ENCODE data around the gene FPR2. TPM values are rescaled to one million over a fixed set of nuclear protein-coding genes. Genes with fewer than 3 reads are reported as not detected.

The FPR2 gene
- total and polyA plus RNA-seq, 9 of the 15 experiments (the other 6 are each of a cell fraction or from before 2014, with no cell fraction given) = 0.03 to 0.15 (median 0.07) TPM; not detected in 6

DNA sequence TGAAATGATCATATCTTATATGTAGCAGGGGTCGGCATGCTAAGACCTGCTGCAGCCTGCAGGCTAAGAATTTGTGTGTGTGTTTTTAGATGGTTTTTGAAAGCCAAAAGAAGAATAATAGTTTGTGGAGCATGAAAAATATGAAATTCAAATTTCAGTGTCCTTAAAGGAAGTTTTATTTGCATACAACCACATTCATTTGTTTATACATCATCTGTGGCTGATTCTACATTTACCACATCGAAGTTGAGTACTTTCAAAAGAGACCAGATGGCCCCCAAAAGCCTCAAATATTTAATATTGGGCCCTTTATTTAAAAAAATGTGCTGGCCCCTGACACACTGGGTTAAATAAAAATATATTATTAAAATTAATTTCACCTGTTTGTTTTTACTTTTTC lies 38.5 kb upstream of the FPR2 start (continued):
- TF ChIP-seq, protein P1, sequence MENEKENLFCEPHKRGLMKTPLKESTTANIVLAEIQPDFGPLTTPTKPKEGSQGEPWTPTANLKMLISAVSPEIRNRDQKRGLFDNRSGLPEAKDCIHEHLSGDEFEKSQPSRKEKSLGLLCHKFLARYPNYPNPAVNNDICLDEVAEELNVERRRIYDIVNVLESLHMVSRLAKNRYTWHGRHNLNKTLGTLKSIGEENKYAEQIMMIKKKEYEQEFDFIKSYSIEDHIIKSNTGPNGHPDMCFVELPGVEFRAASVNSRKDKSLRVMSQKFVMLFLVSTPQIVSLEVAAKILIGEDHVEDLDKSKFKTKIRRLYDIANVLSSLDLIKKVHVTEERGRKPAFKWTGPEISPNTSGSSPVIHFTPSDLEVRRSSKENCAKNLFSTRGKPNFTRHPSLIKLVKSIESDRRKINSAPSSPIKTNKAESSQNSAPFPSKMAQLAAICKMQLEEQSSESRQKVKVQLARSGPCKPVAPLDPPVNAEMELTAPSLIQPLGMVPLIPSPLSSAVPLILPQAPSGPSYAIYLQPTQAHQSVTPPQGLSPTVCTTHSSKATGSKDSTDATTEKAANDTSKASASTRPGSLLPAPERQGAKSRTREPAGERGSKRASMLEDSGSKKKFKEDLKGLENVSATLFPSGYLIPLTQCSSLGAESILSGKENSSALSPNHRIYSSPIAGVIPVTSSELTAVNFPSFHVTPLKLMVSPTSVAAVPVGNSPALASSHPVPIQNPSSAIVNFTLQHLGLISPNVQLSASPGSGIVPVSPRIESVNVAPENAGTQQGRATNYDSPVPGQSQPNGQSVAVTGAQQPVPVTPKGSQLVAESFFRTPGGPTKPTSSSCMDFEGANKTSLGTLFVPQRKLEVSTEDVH (IDR thresholded peaks at IDR 0.05; ENCODE audit: low read depth, partially characterized antibody) = no peak
- TF ChIP-seq ZNF778 (CRISPR knock-in tag; IDR thresholded peaks at IDR 0.05) = no peak
- TF ChIP-seq TCF7 (IDR thresholded peaks at IDR 0.05; ENCODE audit: borderline replicate concordance) = no peak
- no peak for TF ChIP-seq ZNF780A (CRISPR knock-in tag; IDR thresholded peaks at IDR 0.05)
- TF ChIP-seq RNF2 (IDR thresholded peaks at IDR 0.05) = no peak
- TF ChIP-seq, protein P2, sequence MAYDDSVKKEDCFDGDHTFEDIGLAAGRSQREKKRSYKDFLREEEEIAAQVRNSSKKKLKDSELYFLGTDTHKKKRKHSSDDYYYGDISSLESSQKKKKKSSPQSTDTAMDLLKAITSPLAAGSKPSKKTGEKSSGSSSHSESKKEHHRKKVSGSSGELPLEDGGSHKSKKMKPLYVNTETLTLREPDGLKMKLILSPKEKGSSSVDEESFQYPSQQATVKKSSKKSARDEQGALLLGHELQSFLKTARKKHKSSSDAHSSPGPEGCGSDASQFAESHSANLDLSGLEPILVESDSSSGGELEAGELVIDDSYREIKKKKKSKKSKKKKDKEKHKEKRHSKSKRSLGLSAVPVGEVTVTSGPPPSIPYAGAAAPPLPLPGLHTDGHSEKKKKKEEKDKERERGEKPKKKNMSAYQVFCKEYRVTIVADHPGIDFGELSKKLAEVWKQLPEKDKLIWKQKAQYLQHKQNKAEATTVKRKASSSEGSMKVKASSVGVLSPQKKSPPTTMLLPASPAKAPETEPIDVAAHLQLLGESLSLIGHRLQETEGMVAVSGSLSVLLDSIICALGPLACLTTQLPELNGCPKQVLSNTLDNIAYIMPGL (CRISPR knock-in tag; IDR thresholded peaks at IDR 0.05) = no peak
- TF ChIP-seq NFRKB (IDR thresholded peaks at IDR 0.05; ENCODE audit: low read depth) = no peak
- TF ChIP-seq, protein P3, sequence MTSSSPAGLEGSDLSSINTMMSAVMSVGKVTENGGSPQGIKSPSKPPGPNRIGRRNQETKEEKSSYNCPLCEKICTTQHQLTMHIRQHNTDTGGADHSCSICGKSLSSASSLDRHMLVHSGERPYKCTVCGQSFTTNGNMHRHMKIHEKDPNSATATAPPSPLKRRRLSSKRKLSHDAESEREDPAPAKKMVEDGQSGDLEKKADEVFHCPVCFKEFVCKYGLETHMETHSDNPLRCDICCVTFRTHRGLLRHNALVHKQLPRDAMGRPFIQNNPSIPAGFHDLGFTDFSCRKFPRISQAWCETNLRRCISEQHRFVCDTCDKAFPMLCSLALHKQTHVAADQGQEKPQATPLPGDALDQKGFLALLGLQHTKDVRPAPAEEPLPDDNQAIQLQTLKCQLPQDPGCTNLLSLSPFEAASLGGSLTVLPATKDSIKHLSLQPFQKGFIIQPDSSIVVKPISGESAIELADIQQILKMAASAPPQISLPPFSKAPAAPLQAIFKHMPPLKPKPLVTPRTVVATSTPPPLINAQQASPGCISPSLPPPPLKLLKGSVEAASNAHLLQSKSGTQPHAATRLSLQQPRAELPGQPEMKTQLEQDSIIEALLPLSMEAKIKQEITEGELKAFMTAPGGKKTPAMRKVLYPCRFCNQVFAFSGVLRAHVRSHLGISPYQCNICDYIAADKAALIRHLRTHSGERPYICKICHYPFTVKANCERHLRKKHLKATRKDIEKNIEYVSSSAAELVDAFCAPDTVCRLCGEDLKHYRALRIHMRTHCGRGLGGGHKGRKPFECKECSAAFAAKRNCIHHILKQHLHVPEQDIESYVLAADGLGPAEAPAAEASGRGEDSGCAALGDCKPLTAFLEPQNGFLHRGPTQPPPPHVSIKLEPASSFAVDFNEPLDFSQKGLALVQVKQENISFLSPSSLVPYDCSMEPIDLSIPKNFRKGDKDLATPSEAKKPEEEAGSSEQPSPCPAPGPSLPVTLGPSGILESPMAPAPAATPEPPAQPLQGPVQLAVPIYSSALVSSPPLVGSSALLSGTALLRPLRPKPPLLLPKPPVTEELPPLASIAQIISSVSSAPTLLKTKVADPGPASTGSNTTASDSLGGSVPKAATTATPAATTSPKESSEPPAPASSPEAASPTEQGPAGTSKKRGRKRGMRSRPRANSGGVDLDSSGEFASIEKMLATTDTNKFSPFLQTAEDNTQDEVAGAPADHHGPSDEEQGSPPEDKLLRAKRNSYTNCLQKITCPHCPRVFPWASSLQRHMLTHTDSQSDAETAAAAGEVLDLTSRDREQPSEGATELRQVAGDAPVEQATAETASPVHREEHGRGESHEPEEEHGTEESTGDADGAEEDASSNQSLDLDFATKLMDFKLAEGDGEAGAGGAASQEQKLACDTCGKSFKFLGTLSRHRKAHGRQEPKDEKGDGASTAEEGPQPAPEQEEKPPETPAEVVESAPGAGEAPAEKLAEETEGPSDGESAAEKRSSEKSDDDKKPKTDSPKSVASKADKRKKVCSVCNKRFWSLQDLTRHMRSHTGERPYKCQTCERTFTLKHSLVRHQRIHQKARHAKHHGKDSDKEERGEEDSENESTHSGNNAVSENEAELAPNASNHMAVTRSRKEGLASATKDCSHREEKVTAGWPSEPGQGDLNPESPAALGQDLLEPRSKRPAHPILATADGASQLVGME (CRISPR knock-in tag; IDR thresholded peaks at IDR 0.05) = no peak
- TF ChIP-seq ZKSCAN3 (CRISPR knock-in tag; IDR thresholded peaks at IDR 0.05) = no peak
- TF ChIP-seq BMI1 (IDR thresholded peaks at IDR 0.05; ENCODE audit: low read length) = no peak

Data from K562 (cell line).